Kidney epithelial cell (primary cell): ENCODE measurements around the gene PROC. TPM values are rescaled to one million over a fixed set of nuclear protein-coding genes. Genes with fewer than 3 reads are reported as not detected.
A peak's percentile ranks its signal among the peaks of the same experiment; 100 is the strongest.

Experiments
- DNase-seq: peaks from one replicate; pipeline ENCODE4 v3.0.0-alpha.2; 2010; ENCODE audit warnings: low read depth
- H3K27me3 ChIP-seq: 2 replicates; pipeline ENCODE4 v1.6.0; 2011; ENCODE audit warnings: low read length; ENCODE audit not compliant: control insufficient read depth, insufficient read depth
- H3K36me3 ChIP-seq: 2 replicates; pipeline ENCODE4 v1.5.1; 2011; ENCODE audit warnings: low read length; ENCODE audit not compliant: control insufficient read depth, insufficient read depth
- H3K4me3 ChIP-seq: 2 replicates; pipeline ENCODE4 v1.5.1; 2011; ENCODE audit warnings: low read depth, mild to moderate bottlenecking, control low read depth, low read length
- total RNA-seq: library from RNA; depleted of rRNA; stranded (reverse); fragments of >200 nt; gene quantifications from 2 replicates; pipeline ENCODE4 v1.2.3, GENCODE V29; 2015
- TF ChIP-seq, protein P1 (sequence below): IDR thresholded peaks from 2 replicates; pipeline ENCODE4 v1.5.1; 2011; ENCODE audit warnings: mild to moderate bottlenecking, moderate library complexity, low read length, control low read depth, inconsistent platforms; ENCODE audit not compliant: insufficient read depth, poor library complexity, severe bottlenecking

Gene PROC
- total RNA-seq, 1 donor from 2014 or later = 2.9 TPM

DNA sequence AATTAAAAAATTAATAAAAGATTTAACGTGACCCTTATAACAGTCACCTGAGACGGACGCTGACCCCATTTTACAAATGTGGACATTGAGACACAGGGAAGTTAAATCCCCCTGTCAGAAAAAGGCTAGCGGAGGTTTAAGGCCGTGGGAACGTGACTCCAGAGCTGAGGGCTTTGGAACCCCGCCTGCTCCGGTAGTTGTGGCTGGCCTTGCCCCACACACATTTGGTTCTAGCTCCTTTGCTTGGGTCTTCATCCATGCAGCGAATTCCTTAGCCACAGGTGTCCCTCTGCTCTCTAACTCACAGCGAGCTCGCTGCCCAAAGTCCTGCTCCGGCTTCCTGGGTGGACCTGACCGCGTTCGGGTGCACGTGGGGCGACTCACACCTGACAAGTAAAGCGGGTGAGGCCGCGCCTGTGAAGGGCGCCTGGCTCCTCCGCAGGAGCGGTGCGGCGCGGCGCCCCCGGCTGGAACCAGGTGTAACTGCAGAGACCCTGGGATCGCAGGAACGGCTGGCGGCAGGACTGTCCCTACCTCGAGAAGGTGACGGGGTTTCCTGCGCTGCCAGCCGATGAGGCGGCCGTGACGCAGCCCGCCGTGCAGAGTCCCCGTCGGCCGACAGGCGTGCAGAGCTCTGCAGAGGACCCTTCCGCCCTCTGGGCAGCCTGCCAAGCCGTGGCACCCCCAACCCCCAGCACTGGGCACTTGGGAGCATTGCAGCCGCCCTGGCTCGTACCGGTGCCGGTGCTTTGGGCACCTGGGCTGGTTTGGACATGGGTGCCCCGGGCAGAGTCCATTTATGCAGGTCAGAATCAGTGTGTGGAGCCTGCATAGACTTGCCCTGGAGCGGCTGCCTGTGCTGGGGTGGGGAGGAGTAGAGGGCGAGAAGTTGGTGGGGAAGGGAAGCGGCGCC, 2.4 kb upstream of the PROC start:
- H3K4me3 ChIP-seq = peak overlapping the region; percentile 29
- DNase-seq = no peak
- TF ChIP-seq, protein P1, sequence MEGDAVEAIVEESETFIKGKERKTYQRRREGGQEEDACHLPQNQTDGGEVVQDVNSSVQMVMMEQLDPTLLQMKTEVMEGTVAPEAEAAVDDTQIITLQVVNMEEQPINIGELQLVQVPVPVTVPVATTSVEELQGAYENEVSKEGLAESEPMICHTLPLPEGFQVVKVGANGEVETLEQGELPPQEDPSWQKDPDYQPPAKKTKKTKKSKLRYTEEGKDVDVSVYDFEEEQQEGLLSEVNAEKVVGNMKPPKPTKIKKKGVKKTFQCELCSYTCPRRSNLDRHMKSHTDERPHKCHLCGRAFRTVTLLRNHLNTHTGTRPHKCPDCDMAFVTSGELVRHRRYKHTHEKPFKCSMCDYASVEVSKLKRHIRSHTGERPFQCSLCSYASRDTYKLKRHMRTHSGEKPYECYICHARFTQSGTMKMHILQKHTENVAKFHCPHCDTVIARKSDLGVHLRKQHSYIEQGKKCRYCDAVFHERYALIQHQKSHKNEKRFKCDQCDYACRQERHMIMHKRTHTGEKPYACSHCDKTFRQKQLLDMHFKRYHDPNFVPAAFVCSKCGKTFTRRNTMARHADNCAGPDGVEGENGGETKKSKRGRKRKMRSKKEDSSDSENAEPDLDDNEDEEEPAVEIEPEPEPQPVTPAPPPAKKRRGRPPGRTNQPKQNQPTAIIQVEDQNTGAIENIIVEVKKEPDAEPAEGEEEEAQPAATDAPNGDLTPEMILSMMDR = peak; percentile 79
- no peaks in the 10 kb centered on the region for H3K36me3 ChIP-seq
- no peaks in the 10 kb centered on the region for H3K27me3 ChIP-seq

DNA sequence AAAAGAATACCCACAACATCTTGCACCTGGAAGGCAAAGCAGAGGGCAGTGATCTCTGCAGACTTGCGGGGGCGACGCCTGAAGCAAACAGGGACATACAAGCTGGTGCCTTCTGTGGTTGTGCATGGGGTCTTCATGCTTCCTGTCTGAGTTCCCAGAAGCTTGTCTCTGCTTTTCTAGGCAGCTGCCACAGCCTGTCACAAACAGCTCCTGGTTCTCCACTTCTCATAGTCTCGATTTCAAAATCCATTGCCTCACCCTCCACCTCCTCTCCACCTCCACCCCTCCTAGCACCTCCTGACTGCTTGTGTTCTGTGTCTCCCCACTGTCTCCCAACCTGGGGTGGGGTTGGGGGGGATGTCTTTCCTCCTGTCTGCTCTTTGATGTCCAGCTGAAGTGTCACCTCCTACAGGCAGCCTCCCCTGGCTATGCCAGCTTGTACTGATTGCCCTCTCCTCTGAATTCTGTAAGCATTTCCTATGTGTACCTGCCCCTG, 1.7 kb upstream of the PROC start:
- no peak for DNase-seq
- H3K27me3 ChIP-seq = peaks cover 4% of the 10 kb centered on the region
- H3K36me3 ChIP-seq = no peaks in the 10 kb centered on the region
- TF ChIP-seq, protein P1 = no peak
- H3K4me3 ChIP-seq = peak overlapping the region; percentile 29

DNA sequence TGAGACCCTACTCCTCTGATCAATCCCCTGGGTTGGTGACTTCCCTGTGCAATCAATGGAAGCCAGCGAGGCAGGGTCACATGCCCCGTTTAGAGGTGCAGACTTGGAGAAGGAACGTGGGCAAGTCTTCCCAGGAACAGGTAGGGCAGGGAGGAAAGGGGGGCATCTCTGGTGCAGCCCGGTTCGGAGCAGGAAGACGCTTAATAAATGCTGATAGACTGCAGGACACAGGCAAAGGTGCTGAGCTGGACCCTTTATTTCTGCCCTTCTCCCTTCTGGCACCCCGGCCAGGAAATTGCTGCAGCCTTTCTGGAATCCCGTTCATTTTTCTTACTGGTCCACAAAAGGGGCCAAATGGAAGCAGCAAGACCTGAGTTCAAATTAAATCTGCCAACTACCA, 821 bp upstream of the PROC start:
- DNase-seq = no peak
- Histone ChIP-seq H3K36me3 (no peaks in the 10 kb centered on the region), H3K4me3 (no peak overlapping the region), H3K27me3 (peaks cover 10% of the 10 kb centered on the region)
- TF ChIP-seq, protein P1 = no peak

DNA sequence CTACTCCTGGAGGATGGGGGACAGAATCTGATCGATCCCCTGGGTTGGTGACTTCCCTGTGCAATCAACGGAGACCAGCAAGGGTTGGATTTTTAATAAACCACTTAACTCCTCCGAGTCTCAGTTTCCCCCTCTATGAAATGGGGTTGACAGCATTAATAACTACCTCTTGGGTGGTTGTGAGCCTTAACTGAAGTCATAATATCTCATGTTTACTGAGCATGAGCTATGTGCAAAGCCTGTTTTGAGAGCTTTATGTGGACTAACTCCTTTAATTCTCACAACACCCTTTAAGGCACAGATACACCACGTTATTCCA, 844 bp downstream of the PROC start:
- Histone ChIP-seq H3K36me3 (no peaks in the 10 kb centered on the region), H3K4me3 (no peak overlapping the region), H3K27me3 (peaks cover 21% of the 10 kb centered on the region)
- TF ChIP-seq, protein P1 = no peak
- no peak for DNase-seq

DNA sequence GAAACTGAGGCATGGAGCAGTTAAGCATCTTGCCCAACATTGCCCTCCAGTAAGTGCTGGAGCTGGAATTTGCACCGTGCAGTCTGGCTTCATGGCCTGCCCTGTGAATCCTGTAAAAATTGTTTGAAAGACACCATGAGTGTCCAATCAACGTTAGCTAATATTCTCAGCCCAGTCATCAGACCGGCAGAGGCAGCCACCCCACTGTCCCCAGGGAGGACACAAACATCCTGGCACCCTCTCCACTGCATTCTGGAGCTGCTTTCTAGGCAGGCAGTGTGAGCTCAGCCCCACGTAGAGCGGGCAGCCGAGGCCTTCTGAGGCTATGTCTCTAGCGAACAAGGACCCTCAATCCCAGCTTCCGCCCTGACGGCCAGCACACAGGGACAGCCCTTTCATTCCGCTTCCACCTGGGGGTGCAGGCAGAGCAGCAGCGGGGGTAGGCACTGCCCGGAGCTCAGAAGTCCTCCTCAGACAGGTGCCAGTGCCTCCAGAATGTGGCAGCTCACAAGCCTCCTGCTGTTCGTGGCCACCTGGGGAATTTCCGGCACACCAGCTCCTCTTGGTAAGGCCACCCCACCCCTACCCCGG, 1.3 kb downstream of the PROC start:
- Histone ChIP-seq H3K36me3 (no peaks in the 10 kb centered on the region), H3K27me3 (peaks cover 21% of the 10 kb centered on the region), H3K4me3 (no peak overlapping the region)
- DNase-seq = no peak
- TF ChIP-seq, protein P1 = no peak
